AG09319 (cell line): Measurements from ENCODE around the gene CUBN.

Source experiments
- DNase-seq: peaks from one replicate; pipeline ENCODE4 v3.0.0-alpha.2; 2010; ENCODE audit warnings: low read depth; ENCODE audit errors: extremely low read depth
- TF ChIP-seq, protein P1 (sequence below): IDR thresholded peaks from 2 replicates; pipeline ENCODE4 v1.5.1; 2011; ENCODE audit warnings: low read depth, mild to moderate bottlenecking, inconsistent platforms, low read length, moderate library complexity

CUBN gene

DNA sequence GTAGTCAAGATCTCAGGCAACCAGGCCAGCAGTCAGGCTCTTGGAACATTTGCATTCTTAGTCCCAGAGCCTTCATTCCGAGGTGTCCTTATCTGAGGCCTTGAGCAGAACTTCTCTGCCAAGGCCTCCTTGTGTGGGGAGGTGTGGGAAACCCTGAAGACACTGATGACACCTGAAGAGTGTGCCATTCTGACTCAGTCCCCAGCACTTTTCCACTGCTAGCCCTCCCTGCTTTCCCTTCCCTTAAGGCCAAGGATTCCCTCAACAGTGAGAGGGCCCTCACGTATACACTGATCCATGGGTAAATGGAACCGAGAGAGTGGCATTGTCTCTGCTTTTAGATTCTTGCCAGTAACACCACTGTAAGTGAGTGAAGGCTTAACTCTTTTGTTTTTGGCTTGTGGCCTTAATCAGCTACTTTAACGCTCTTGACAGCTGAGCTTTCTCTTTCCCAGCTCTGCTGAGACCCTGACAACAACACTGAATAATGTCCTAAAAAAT is 41.6 kb upstream of the CUBN start:
- no peak for DNase-seq
- TF ChIP-seq, protein P1, sequence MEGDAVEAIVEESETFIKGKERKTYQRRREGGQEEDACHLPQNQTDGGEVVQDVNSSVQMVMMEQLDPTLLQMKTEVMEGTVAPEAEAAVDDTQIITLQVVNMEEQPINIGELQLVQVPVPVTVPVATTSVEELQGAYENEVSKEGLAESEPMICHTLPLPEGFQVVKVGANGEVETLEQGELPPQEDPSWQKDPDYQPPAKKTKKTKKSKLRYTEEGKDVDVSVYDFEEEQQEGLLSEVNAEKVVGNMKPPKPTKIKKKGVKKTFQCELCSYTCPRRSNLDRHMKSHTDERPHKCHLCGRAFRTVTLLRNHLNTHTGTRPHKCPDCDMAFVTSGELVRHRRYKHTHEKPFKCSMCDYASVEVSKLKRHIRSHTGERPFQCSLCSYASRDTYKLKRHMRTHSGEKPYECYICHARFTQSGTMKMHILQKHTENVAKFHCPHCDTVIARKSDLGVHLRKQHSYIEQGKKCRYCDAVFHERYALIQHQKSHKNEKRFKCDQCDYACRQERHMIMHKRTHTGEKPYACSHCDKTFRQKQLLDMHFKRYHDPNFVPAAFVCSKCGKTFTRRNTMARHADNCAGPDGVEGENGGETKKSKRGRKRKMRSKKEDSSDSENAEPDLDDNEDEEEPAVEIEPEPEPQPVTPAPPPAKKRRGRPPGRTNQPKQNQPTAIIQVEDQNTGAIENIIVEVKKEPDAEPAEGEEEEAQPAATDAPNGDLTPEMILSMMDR: no peak

DNA sequence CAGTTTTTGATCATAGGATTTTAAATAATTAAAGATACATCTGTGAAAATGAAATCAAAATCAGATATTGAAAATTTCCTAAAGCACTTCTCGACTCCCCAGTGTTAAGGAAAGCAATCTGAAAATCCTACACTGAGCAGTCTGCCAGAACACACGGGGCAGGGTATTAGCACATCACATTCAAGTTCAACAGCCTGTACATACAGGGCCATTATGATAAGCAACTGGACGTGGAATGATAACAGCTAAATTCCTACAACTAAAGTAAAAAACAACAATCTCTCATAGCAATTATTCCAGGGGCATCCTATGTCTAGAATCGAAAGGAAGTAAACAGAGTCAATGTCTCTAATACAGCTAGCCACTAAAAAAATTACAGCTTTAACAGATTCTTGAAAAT is 40.2 kb upstream of the CUBN start:
- TF ChIP-seq, protein P1: no peak
- DNase-seq: no peak

DNA sequence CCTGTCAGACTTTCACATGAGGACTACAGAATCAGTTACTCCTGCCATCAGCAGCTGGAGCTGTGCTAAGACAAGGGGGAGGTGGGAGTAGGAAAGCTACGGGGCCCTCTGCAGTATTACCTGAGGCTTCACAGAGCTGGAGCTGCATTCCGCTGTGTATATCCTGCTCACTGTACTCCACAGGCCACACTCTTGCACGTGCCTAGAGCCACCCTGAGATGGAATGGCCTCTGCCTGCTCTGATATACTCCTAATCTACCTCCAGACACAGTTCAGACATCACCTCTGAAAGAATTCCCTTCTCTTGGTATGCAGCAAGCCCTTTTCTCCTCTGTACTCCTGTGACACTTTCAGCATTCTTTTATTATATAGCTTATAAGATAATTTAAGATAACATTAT is 37.1 kb upstream of the CUBN start:
- TF ChIP-seq, protein P1: no peak

DNA sequence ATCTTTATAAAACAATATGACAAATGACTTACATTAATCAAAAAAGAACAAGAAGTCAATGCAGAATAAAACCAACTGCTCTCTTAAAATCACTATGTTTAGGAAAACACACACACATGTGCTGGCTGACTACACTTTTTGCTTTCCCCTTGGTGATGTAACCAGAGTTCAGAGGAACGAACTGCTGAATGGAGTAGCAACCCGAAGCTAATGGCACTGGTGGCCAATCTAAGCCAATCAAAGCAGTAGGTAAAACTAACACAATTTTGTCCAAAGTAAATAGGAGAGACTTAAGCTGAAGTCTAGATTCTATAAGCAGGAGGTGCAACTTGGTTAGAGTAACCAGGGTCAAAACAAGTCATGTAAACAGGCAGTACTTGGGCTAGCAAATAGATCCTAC is 33.2 kb upstream of the CUBN start:
- TF ChIP-seq, protein P1: no peak
- DNase-seq: no peak

More for the DNA sequence above, 37.1 kb upstream of the CUBN start:
- no peak for DNase-seq

DNA sequence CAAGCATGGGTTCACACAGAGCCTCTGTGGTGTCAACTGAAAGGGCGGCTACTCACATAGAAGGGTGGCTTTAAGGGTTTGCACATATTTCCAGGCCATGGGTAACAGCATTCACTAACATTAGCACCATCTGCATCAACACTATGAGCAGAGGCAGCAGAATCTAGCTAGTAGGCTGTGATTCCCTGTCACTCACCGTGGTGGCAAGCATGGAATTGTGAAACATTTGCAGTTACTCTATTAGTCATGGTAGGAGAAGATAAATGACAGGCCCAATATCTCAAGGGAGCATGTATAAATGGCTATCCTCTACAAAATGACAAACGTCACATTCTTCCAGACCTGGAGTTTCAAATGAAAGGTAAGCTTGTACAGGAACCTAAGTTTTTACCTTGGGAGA is 32.2 kb upstream of the CUBN start:
- TF ChIP-seq, protein P1: no peak
- no peak for DNase-seq

DNA sequence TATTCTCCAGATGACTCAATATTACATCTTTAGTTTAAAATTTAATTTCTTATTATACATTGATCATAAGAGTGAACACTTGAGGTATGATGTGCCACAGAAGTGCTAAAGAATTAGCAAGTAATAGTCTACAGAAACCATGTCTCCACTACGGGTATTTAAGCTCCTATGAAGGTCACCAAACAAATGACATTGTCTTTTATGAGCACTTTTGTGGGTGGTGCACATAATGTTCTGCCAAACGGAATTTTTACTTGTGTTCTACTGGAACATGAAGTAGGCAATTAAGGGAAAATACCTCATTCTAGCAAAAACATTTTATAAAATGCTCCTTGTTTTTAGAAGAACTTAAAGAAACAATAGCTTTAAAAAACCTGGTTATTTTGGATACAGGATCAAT is 27.4 kb upstream of the CUBN start:
- TF ChIP-seq, protein P1: no peak

DNA sequence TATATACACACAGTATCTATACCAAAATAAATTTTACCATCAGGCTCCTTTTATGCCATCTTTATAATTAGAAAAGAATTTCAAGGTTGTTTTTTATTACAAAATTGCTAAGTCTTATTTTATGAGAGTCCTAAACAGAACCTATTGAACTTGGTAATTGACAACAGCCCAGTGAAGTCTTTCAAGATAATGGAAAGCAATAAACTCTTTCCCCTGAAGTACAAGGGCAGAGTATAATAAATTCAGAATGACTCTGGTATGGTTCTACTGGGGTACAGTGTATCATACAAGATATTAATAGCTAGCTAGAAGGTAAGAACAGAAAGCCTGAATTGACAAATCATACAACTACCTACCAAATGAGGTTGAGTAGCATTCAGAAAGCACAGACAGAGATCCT is 26.2 kb upstream of the CUBN start:
- TF ChIP-seq, protein P1: no peak
- DNase-seq: no peak

More for the DNA sequence above, 27.4 kb upstream of the CUBN start:
- DNase-seq: no peak
